GM19467 (cell line): ENCODE data around the gene RGSL1.
A peak's percentile ranks its signal among the peaks of the same experiment; 100 is the strongest.

ENCODE experiments used
- ATAC-seq: cut with Tn5 transposase; IDR thresholded peaks from one replicate; pipeline ENCODE4 v1.9.1; 2021; ENCODE audit warnings: mild to moderate bottlenecking, moderate library complexity; ENCODE audit not compliant: unreplicated experiment

The RGSL1 gene

GRCh38 chr1:182450087-182450486 is at the start of gene RGSL1:
Gene RGSL1, plus strand, starts transcription at chr1:182450146. Its CDS starts 20 bp downstream, at chr1:182450166.
- ATAC-seq: no peak

DNA sequence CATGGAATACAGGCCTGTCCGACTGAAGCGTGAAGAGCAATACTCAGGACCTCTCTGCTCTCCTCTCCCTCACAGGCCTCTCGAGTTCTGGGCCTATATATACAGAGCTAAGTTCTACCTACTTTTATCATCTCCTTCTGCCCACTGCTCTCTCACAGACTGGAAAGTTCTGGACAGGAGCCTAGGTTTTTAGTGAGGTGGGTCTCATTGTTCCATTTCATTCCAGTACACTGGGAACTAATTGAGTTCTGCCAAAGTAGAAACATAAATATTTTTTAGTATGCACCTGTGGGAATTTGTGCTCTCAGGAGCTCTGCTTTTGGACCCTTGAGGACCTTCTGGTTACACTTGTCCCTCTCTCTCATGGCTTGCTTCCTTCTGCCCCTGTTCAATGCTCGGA is 49.4 kb upstream of the RGSL1 start, which contains the start of gene TEDDM1:
Gene TEDDM1 (minus strand): TSS at position 101 of the 400 bp plus-strand sequence. CDS start 182 bp downstream, outside the sequence.
- ATAC-seq: no peak

DNA sequence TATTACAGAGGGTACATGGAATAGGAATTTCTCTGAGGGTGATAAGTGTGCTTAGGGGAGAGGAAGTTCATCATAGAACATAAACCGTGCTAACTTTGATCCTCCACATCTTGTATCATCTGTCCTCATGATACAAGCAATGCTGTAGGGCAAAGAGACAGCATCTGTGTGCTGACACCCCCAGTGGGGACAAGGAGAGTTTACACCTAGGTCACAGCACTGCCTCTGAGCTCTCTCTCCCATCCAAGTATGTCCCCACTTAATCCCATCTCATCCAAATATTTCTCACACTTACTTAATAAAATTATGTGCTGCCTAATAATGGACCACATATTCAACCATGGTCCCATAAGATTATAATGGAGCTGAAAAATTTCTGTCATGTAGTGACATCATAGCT is 45.2 kb upstream of the RGSL1 start:
- no peak for ATAC-seq

GRCh38 chr1:182405578-182405977 is 44.4 kb upstream of the RGSL1 start:
- no peak for ATAC-seq

GRCh38 chr1:182406012-182406411 is 43.9 kb upstream of the RGSL1 start:
- ATAC-seq: no peak

GRCh38 chr1:182407724-182408123 is 42.2 kb upstream of the RGSL1 start:
- no peak for ATAC-seq

- ATAC-seq: no peak
Observed at GRCh38 chr1:182408435-182409075, 41.4 kb upstream of the RGSL1 start.

DNA sequence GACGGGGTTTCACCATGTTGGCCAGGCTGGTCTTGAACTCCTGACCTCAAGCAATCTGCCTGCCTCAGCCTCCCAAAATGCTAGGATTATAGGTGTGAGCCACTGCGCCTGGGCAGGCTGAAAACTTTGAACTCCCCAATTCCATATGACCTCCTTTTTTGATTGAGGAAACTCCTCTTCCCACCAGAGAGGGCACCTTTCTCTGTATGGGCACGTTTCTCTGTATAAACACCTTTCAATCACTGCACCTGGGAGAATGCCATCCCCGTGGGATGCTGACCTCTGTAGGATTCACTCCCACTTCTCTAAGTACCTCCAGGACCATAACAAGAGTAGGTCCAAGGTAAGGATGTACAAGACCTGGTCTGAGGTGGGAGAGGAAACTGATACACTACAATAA is 39.8 kb upstream of the RGSL1 start:
- ATAC-seq: no peak

- no peak for ATAC-seq
Observed at GRCh38 chr1:182410620-182411273, 39.2 kb upstream of the RGSL1 start.

DNA sequence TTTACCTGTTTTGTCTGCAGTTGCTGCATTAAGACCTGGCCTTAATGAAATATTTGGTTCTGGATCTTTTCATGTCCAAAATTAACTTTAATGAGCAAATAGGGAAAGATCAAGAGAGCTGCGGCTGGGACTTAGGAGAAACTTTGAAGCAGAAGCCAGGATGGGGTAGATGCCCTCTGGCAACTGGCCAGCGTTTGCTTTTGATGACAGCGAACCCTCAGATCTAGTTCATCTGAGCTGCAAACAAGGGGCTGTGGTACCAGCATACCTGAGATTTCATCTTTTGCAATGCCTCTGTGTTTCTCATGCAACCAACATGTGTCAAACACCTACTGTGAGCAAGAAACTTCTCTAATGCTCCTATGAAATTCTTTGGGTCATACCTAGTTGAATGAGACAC is 36.5 kb upstream of the RGSL1 start:
- no peak for ATAC-seq

- ATAC-seq: no peak
Observed at GRCh38 chr1:182413969-182414368, 36.0 kb upstream of the RGSL1 start.

- no peak for ATAC-seq
Observed at GRCh38 chr1:182415789-182416188, 34.2 kb upstream of the RGSL1 start.

GRCh38 chr1:182426442-182427430 is 23.2 kb upstream of the RGSL1 start:
- peak; percentile 57 for ATAC-seq

DNA sequence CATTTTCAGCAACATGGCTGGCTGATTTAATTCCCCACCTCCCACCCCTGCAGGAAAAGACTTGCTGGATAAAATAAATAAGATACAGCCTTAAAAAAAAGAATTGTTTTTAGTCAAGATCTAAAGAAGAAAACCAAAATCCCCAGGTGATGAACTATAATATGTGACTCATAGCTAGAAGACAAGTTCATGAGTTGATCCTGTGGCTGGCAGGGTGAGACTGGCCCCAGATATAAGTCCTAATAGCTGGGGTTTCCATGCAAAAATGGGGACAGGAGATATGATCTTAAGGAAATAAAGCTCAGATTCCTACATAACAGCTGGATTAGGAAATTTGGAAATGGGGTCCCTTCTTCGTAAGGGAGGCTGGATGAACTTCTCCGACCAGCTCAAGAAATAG is 21.9 kb upstream of the RGSL1 start:
- no peak for ATAC-seq

- ATAC-seq: no peak
Observed at GRCh38 chr1:182430263-182431068, 19.5 kb upstream of the RGSL1 start.

- ATAC-seq: no peak
Observed at GRCh38 chr1:182431278-182431677, 18.7 kb upstream of the RGSL1 start.

- ATAC-seq: no peak
Observed at GRCh38 chr1:182433580-182433979, 16.4 kb upstream of the RGSL1 start.

- ATAC-seq: no peak
Observed at GRCh38 chr1:182438326-182438725, 11.6 kb upstream of the RGSL1 start.

GRCh38 chr1:182441719-182442118 is 8.2 kb upstream of the RGSL1 start:
- ATAC-seq: no peak

DNA sequence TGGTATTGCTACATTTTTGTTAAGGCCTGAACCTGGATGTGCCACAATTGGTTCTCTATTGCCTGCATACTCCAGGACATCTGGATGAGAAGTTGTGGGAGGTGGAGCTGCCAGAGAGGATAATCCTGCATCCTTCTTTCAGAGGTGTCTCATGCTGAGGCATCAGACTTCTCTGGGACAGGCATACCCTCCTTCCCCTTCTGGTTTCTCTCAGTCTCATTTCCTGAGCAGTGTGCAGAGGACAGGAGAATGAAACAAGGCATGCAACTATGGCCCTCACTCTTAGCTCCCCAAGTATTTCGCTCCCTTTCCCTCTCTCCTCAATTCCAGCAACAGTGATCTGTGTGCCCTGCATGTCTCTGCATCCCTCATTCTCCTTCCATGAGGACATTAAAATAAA is 7.6 kb upstream of the RGSL1 start:
- ATAC-seq: no peak

- ATAC-seq: no peak
Observed at GRCh38 chr1:182444497-182444896, 5.4 kb upstream of the RGSL1 start.
